IPS-15b (cell line): ENCODE results near the gene ZDHHC17.

ENCODE experiments used
- H3K27me3 ChIP-seq: one replicate; pipeline ENCODE4 v1.6.1; 2013; ENCODE audit warnings: low read length; ENCODE audit not compliant: control insufficient read depth, insufficient read depth
- H3K36me3 ChIP-seq: one replicate; pipeline ENCODE4 v1.6.1; 2013; ENCODE audit warnings: low read length; ENCODE audit not compliant: control insufficient read depth, insufficient read depth
- H3K4me1 ChIP-seq: one replicate; pipeline ENCODE4 v1.6.1; 2013; ENCODE audit warnings: mild to moderate bottlenecking, low read length; ENCODE audit not compliant: control insufficient read depth, insufficient read depth
- H3K4me3 ChIP-seq: one replicate; pipeline ENCODE4 v1.5.1; 2013; ENCODE audit warnings: low read depth, low read length
- H3K9ac ChIP-seq: one replicate; pipeline ENCODE4 v1.6.1; 2013; ENCODE audit warnings: low read depth, mild to moderate bottlenecking, low read length
- H3K9me3 ChIP-seq: one replicate; pipeline ENCODE4 v1.6.1; 2013; ENCODE audit warnings: mild to moderate bottlenecking, low read length; ENCODE audit not compliant: control insufficient read depth, insufficient read depth

Gene ZDHHC17

GRCh38 chr12:76790564-76791552 is 26.9 kb downstream of the ZDHHC17 start:
- no peaks in the 10 kb centered on the region for H3K9me3 ChIP-seq
- no peak overlapping the region for H3K4me3 ChIP-seq
- no peaks in the 10 kb centered on the region for H3K27me3 ChIP-seq
- H3K36me3 ChIP-seq = no peaks in the 10 kb centered on the region
- H3K9ac ChIP-seq = no peak overlapping the region
- H3K4me1 ChIP-seq = peaks cover 7% of the 10 kb centered on the region

- H3K9me3 ChIP-seq = no peaks in the 10 kb centered on the region
- no peaks in the 10 kb centered on the region for H3K36me3 ChIP-seq
- H3K4me3 ChIP-seq = no peak overlapping the region
- H3K27me3 ChIP-seq = no peaks in the 10 kb centered on the region
- no peak overlapping the region for H3K9ac ChIP-seq
- H3K4me1 ChIP-seq = peaks cover 7% of the 10 kb centered on the region
Observed at GRCh38 chr12:76792828-76793227, 28.9 kb downstream of the ZDHHC17 start.

GRCh38 chr12:76798864-76799263 is 34.9 kb downstream of the ZDHHC17 start:
- H3K9ac ChIP-seq = no peak overlapping the region
- H3K4me1 ChIP-seq = no peaks in the 10 kb centered on the region
- H3K4me3 ChIP-seq = no peak overlapping the region
- H3K9me3 ChIP-seq = no peaks in the 10 kb centered on the region
- no peaks in the 10 kb centered on the region for H3K27me3 ChIP-seq
- peaks cover 4% of the 10 kb centered on the region for H3K36me3 ChIP-seq

- no peaks in the 10 kb centered on the region for H3K4me1 ChIP-seq
- H3K4me3 ChIP-seq = no peak overlapping the region
- no peaks in the 10 kb centered on the region for H3K27me3 ChIP-seq
- peaks cover 4% of the 10 kb centered on the region for H3K36me3 ChIP-seq
- no peaks in the 10 kb centered on the region for H3K9me3 ChIP-seq
- no peak overlapping the region for H3K9ac ChIP-seq
Observed at GRCh38 chr12:76799362-76799761, 35.4 kb downstream of the ZDHHC17 start.

- H3K27me3 ChIP-seq = no peaks in the 10 kb centered on the region
- H3K4me1 ChIP-seq = no peaks in the 10 kb centered on the region
- no peak overlapping the region for H3K9ac ChIP-seq
Observed at GRCh38 chr12:76802060-76802459, 38.1 kb downstream of the ZDHHC17 start.

GRCh38 chr12:76804435-76804976 is 40.6 kb downstream of the ZDHHC17 start:
- H3K4me1 ChIP-seq = no peaks in the 10 kb centered on the region
- H3K4me3 ChIP-seq = no peak overlapping the region
- no peak overlapping the region for H3K9ac ChIP-seq
- H3K27me3 ChIP-seq = no peaks in the 10 kb centered on the region
- H3K9me3 ChIP-seq = no peaks in the 10 kb centered on the region
- H3K36me3 ChIP-seq = no peaks in the 10 kb centered on the region

More at GRCh38 chr12:76802060-76802459, 38.1 kb downstream of the ZDHHC17 start:
- Histone ChIP-seq H3K4me3 (no peak overlapping the region), H3K36me3 (peaks cover 4% of the 10 kb centered on the region), H3K9me3 (no peaks in the 10 kb centered on the region)

GRCh38 chr12:76810671-76811419 is 46.9 kb downstream of the ZDHHC17 start:
- Histone ChIP-seq H3K9me3 (no peaks in the 10 kb centered on the region), H3K4me1 (no peaks in the 10 kb centered on the region), H3K27me3 (no peaks in the 10 kb centered on the region), H3K9ac (no peak overlapping the region), H3K36me3 (no peaks in the 10 kb centered on the region), H3K4me3 (no peak overlapping the region)

- Histone ChIP-seq H3K36me3 (no peaks in the 10 kb centered on the region), H3K4me3 (no peak overlapping the region), H3K9me3 (no peaks in the 10 kb centered on the region)
Observed at GRCh38 chr12:76811976-76812375, 48.1 kb downstream of the ZDHHC17 start.

GRCh38 chr12:76813265-76813664 is 49.4 kb downstream of the ZDHHC17 start:
- no peaks in the 10 kb centered on the region for H3K27me3 ChIP-seq
- no peaks in the 10 kb centered on the region for H3K36me3 ChIP-seq
- H3K4me3 ChIP-seq = no peak overlapping the region
- no peaks in the 10 kb centered on the region for H3K4me1 ChIP-seq
- no peaks in the 10 kb centered on the region for H3K9me3 ChIP-seq
- no peak overlapping the region for H3K9ac ChIP-seq

More at GRCh38 chr12:76811976-76812375, 48.1 kb downstream of the ZDHHC17 start:
- no peaks in the 10 kb centered on the region for H3K4me1 ChIP-seq
- H3K9ac ChIP-seq = no peak overlapping the region
- no peaks in the 10 kb centered on the region for H3K27me3 ChIP-seq

GRCh38 chr12:76813972-76814371 is 50.1 kb downstream of the ZDHHC17 start:
- Histone ChIP-seq H3K27me3 (no peaks in the 10 kb centered on the region), H3K9ac (no peak overlapping the region), H3K4me3 (no peak overlapping the region), H3K4me1 (no peaks in the 10 kb centered on the region), H3K36me3 (no peaks in the 10 kb centered on the region), H3K9me3 (no peaks in the 10 kb centered on the region)

- Histone ChIP-seq H3K27me3 (no peaks in the 10 kb centered on the region), H3K4me1 (no peaks in the 10 kb centered on the region), H3K9me3 (no peaks in the 10 kb centered on the region), H3K36me3 (no peaks in the 10 kb centered on the region), H3K4me3 (no peak overlapping the region), H3K9ac (no peak overlapping the region)
Observed at GRCh38 chr12:76820888-76821482, 57.1 kb downstream of the ZDHHC17 start.
